D721Med (cell line): ENCODE measurements around the gene RUFY1.

ENCODE experiments used
- DNase-seq: peaks from one replicate; pipeline ENCODE4 v3.0.0; 2011; ENCODE audit warnings: low spot score; ENCODE audit not compliant: insufficient read length
- FAIRE-seq: peaks from 2 replicates; lab custom pipeline; 2011; peaks lifted over from hg19 to GRCh38; lab: Jason Lieb, UNC
- CTCF ChIP-seq: IDR thresholded peaks from 2 replicates; pipeline ENCODE4 v1.5.1; 2012; ENCODE audit warnings: mild to moderate bottlenecking, control low read depth; ENCODE audit not compliant: insufficient read depth; ENCODE audit errors: missing control alignments

Gene RUFY1

DNA sequence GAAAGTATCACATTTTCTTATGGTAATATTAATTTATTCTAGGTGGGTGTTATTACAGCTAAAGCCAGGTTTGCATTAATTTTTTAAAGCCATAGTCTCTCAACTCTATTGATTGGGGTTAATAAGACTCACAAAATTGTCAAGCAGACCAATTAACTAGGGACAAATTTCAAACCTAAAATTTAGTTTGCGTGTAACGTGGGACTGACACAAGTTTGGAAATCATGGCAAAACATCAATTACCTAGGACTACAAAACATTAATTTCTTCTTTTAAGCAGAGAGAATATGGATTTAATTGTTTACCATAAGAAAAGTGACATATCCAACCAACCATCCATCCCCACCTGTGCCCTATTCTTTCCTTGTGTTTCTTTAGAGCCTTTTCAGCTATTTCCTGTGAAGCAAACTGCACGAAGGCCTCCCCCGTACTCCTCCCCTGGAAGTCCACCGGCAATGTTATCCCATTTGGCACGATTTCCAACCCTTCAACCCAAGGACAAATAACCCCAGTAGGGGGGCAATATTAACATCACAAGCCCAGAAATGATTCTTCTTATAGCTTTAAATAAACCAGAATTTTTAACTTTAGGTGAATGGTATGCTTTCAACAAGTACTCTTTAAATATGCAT, 68.7 kb downstream of the RUFY1 start:
- DNase-seq (no peak), FAIRE-seq (no peak)
- no peak for TF ChIP-seq CTCF

- no peak for TF ChIP-seq CTCF
Measured at GRCh38 chr5:179619776-179620175, 69.4 kb downstream of the RUFY1 start.

DNA sequence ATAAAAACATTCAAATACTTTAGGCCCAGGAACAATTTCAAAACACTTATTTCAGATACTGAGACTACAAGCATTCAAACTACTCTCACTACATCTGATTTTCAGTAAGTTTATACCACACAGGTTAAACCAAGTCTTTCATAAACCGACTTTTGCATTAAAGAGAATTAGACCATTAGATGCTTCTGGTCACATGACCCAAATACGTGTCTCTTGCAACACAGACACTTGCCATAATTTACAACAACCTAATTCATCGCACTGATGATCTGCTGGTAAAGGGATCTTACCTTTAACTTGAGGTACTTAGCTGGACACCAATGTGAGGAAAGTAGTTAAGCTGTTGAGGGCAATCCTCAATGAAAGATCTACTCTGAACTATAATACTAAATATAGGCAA, 69.9 kb downstream of the RUFY1 start:
- no peak for DNase-seq
- no peak for TF ChIP-seq CTCF
- no peak for FAIRE-seq

More at GRCh38 chr5:179619776-179620175, 69.4 kb downstream of the RUFY1 start:
- DNase-seq (no peak), FAIRE-seq (no peak)

DNA sequence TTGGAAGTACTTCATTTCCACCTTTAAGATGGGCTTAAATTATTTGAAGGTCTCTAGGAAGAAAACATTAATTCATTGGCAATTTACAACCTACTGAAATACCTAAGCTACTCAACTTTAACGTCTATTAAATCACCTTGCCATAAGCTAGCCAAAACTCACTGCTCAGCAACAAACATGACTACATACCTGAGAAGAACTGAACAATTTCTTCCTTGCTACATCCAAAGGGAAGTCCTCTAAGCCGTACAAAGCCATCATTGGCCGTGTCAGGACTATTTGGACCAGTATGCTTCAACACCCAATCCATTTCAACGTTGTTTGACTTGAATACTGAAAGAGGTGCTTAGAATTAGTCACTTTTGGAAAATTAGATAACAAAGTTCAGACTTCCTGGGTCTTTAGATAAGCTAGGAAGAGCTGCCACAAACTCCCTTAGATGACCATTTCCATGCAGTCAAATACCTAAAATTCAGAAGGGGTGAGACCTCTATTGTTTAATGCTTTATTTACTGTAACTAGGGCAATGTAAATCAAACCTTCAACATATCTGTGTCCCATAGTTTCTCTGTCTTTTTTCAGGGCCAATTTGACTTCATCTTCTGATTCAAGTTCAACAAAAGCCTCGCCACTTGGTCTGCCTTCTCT, 70.5 kb downstream of the RUFY1 start:
- DNase-seq (no peak), FAIRE-seq (no peak)
- no peak for TF ChIP-seq CTCF

- DNase-seq (no peak), FAIRE-seq (no peak)
- no peak for TF ChIP-seq CTCF
Measured at GRCh38 chr5:179621551-179622214, 71.3 kb downstream of the RUFY1 start.

- DNase-seq (peak; percentile 96), FAIRE-seq (no peak)
- TF ChIP-seq CTCF, result no peak
Measured at GRCh38 chr5:179623003-179623905, 72.9 kb downstream of the RUFY1 start, which contains the start of gene HNRNPH1. Gene HNRNPH1, minus strand, starts transcription at chr5:179623671. Its CDS starts 538 bp downstream, at chr5:179623133.
